ENCODE results near the gene ABHD2.

- no peak for TF ChIP-seq POLR2A (IDR thresholded peaks at IDR 0.05)
- TF ChIP-seq, protein P1, sequence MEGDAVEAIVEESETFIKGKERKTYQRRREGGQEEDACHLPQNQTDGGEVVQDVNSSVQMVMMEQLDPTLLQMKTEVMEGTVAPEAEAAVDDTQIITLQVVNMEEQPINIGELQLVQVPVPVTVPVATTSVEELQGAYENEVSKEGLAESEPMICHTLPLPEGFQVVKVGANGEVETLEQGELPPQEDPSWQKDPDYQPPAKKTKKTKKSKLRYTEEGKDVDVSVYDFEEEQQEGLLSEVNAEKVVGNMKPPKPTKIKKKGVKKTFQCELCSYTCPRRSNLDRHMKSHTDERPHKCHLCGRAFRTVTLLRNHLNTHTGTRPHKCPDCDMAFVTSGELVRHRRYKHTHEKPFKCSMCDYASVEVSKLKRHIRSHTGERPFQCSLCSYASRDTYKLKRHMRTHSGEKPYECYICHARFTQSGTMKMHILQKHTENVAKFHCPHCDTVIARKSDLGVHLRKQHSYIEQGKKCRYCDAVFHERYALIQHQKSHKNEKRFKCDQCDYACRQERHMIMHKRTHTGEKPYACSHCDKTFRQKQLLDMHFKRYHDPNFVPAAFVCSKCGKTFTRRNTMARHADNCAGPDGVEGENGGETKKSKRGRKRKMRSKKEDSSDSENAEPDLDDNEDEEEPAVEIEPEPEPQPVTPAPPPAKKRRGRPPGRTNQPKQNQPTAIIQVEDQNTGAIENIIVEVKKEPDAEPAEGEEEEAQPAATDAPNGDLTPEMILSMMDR (IDR thresholded peaks at IDR 0.05) = no peak
Measured at GRCh38 chr15:89125088-89125826, 37.0 kb downstream of the ABHD2 start.

Measured in tibial nerve (tissue), 3 donors.